Measurements from ENCODE around the gene KPNA4.

The KPNA4 gene

DNA sequence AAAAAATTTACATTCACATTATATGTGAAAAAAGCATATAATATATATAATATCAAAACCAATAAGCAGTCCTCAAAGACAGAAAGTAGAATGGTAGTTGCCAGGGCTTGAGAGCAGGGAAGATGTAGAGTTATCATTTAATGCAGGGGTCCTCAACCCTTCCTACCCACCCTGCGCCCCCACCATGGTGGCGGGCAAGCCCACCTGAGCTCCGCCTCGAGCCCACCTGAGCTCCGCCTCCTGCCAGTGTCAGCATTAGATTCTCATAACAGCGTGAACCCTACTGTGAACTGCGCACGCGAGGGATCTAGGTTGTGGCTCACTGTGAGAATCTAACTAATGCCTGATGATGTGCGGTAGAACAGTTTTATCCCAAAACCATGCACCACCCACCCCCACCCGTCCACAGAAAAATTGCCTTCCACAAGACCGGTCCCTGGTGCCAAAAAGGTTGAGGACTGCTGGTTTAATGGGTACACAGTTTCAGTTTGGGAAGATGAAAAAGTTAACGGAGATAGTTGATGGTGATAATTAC, 118.8 kb downstream of the KPNA4 start:
- DNase-seq (ENCODE audit: extremely low spot score): no peak
- TF ChIP-seq FOXK2 (IDR thresholded peaks at IDR 0.05): no peak
- POLR2A ChIA-PET: no interaction called here
- CTCF ChIA-PET: no interaction called here

DNA sequence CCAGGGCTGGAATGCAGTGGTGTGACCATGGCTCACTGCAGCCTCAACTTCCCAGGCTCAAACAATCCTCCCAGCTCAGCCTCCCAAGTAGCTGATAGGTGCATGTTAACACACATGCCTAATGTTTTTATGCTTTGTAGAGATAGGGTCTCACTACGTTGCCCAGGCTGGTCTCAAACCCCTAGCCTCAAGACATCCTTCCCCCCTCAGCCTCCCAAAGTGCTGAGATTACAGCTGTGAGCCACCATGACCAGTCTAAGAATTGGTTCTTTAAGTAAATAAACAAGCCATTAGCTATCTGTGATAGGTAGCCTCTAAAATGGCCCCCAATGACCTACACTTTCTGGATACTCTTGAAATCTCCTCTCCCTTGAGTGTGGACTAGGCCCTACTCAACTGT, 119.5 kb downstream of the KPNA4 start:
- ChIA-PET POLR2A (no interaction called here), CTCF (no interaction called here)
- TF ChIP-seq HDGF (IDR thresholded peaks at IDR 0.05; ENCODE audit: borderline replicate concordance) (no peak), SUZ12 (IDR thresholded peaks at IDR 0.05) (no peak), ARNT (IDR thresholded peaks at IDR 0.05) (no peak), NFRKB (IDR thresholded peaks at IDR 0.05) (no peak)
- DNase-seq (ENCODE audit: extremely low spot score): no peak
